GM21723 (cell line): Measurements from ENCODE around the gene RSF1.

Source experiments
- ATAC-seq: cut with Tn5 transposase; IDR thresholded peaks from one replicate; pipeline ENCODE4 v1.9.1; 2021; ENCODE audit warnings: mild to moderate bottlenecking, moderate library complexity; ENCODE audit not compliant: unreplicated experiment

RSF1 gene

DNA sequence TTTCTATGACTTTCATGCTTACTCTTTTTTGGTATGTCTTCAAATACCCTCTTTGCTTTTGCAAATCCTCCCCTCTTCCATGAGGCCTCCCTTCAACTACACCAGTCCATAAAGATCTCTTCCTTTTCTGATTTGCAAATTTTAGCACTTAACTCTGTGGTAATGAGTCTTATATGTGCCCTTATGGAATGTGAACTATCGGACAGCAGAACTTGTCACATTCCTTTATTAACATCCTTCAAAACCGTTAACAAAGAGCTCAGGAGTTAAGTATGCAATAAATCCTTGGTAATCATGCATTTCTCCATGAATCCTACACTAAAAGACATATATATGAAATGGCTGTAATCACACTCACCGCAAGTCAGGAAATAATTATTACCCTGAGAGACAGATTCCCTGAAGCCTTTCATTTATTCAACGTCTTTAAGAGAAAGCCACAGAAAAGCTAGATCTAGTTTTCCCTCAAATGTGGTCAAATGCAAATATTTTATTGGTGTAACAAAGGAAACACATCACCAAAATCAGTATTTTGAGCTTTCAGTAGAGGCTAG lies 190.3 kb downstream of the RSF1 start:
- ATAC-seq, result no peak

DNA sequence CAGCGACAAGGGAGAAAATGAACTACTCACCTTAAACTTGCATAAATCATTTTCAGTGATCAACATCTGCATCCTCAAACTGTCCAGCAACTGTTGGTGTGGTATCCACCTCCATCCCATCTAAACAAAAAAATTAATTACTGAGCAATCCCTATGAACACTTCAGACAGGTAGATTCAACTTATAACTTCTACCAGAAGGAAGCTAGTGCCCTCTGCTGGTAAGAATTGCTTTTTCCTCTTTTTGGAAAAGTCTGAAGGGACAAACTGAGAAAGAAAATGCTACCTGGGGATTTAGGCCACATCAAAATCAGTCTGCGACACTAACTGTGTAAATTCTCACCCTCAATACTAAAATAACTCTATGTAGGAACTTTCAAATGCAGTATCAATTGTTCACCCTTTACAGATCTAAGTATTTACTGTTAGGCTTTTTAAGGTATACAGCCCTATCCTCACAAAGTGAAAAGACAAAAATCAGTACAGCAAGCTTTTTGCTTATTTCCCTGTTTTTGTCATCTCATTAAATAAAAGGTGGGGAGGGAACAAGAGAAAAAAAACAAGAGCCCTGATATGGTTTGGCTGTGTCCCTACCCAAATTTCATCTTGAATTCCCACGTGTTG lies 200.8 kb downstream of the RSF1 start:
- no peak for ATAC-seq

DNA sequence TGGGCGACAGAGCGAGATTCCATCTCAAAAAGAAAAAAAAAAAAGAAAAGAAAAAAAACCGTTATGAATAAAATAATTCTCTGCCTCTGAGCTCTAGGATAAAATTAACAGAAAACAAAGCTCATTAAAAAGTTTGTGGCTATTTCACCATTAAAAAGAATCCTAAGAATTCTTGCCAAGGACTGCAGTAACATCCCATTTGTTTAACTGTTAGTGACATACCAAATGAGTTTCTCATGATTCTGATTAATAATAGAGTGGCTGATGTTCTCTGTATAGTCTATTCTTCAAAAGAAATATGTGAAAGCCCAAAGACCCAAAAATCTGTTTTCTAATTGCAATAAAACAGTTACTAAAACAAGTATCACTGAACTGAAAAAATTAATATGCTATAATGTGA lies 202.6 kb downstream of the RSF1 start:
- ATAC-seq, result no peak

DNA sequence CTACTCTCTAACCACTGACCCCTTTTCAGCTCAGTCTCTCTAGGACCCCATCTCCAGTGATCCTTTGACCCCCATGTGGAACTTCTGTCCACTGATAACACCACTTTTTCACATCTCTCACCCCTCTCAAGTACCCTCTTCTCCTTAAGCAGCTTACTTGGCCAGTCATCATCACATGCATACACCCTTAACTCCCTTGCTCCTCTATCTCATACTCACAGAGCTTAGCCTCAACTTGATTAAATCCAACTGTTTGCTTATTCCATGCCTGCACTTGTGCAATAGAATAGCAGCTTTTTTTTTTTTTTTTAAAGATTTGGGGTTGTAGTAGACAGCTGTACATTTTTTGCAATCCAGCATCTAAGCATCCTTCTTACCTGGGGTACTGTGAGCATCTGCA lies 208.6 kb downstream of the RSF1 start:
- no peak for ATAC-seq
